HepG2 (cell line): ENCODE data around the gene APRT. TPM values are rescaled to one million over a fixed set of nuclear protein-coding genes. Genes with fewer than 3 reads are reported as not detected.

Experiments used
- ARHGAP35 ChIP-seq: sonication (generic); formaldehyde crosslinking; IDR thresholded peaks from 2 replicates; pipeline ENCODE4 v1.9.0; 2022; ENCODE audit warnings: mild to moderate bottlenecking, inconsistent platforms, moderate library complexity, missing genetic modification reagents, borderline replicate concordance
- ARID2 ChIP-seq: sonication (generic); formaldehyde crosslinking; IDR thresholded peaks from 2 replicates; pipeline ENCODE4 v1.8.1; 2022; ENCODE audit warnings: mild to moderate bottlenecking, missing genetic modification reagents, borderline replicate concordance
- ATF7-NPFF ChIP-seq: sonication (generic); formaldehyde crosslinking; IDR thresholded peaks from 2 replicates; pipeline ENCODE4 v1.8.1; 2023; ENCODE audit warnings: mild to moderate bottlenecking, low read depth, missing genetic modification reagents, moderate library complexity
- BHLHE40 ChIP-seq: IDR thresholded peaks from 2 replicates; pipeline ENCODE4 v1.6.1; 2011; ENCODE audit warnings: low read length, improper control_type of control experiment
- IRF2 ChIP-seq: IDR thresholded peaks from 2 replicates; pipeline ENCODE4 v1.6.1; 2018; ENCODE audit warnings: missing genetic modification reagents, missing compliant biosample characterization
- KDM1A ChIP-seq: IDR thresholded peaks from 2 replicates; pipeline ENCODE4 v1.6.1; 2016; ENCODE audit warnings: missing compliant biosample characterization
- NFKBIZ ChIP-seq: IDR thresholded peaks from 2 replicates; pipeline ENCODE4 v1.6.1; 2018; ENCODE audit warnings: missing genetic modification reagents, missing compliant biosample characterization
- POLR2AphosphoS2 ChIP-seq: IDR thresholded peaks from 2 replicates; pipeline ENCODE4 v1.6.1; 2011; ENCODE audit warnings: low read depth, low read length, improper control_type of control experiment
- PPARG ChIP-seq: conservative IDR thresholded peaks from 2 replicates; pipeline ENCODE4 v1.6.1; 2016; ENCODE audit warnings: missing biosample characterization, missing genetic modification reagents
- SP140L ChIP-seq: sonication (generic); formaldehyde crosslinking; IDR thresholded peaks from 2 replicates; pipeline ENCODE4 v1.4.0; 2020; ENCODE audit warnings: missing genetic modification reagents, borderline replicate concordance
- ZNF430 ChIP-seq: sonication (generic); formaldehyde crosslinking; IDR thresholded peaks from 2 replicates; pipeline ENCODE4 v1.9.0; 2021; ENCODE audit warnings: mild to moderate bottlenecking, missing genetic modification reagents
- ZNF446 ChIP-seq: sonication (generic); formaldehyde crosslinking; IDR thresholded peaks from 2 replicates; pipeline ENCODE4 v1.5.0; 2020; ENCODE audit warnings: mild to moderate bottlenecking, missing genetic modification reagents
- ZNF496 ChIP-seq: sonication (generic); formaldehyde crosslinking; IDR thresholded peaks from 2 replicates; pipeline ENCODE4 v1.8.1; 2023; ENCODE audit warnings: mild to moderate bottlenecking, moderate library complexity, missing genetic modification reagents; ENCODE audit not compliant: insufficient replicate concordance
- ZNF891 ChIP-seq: sonication (generic); formaldehyde crosslinking; IDR thresholded peaks from 2 replicates; pipeline ENCODE4 v1.5.0; 2020; ENCODE audit warnings: mild to moderate bottlenecking, missing genetic modification reagents
- ZSCAN30 ChIP-seq: sonication (generic); formaldehyde crosslinking; IDR thresholded peaks from 2 replicates; pipeline ENCODE4 v1.5.0; 2020; ENCODE audit warnings: mild to moderate bottlenecking, missing genetic modification reagents
- polyA plus RNA-seq, 8 experiments: library from polyadenylated mRNA; depleted of rRNA in 3 of 8; stranded (reverse) in 7 of 8; unstranded in 1 of 8; fragments of >200 nt; fragmentation: Illumina TruSeq in 4 of 8; extraction: Trizol in 4 of 8; gene quantifications; 2 replicates each; pipeline versions ENCODE4 v1.2.1 to v1.2.3, GENCODE V29; 2011 to 2016; ENCODE audit warnings: low read depth in 4 of 8, missing spikeins in 1 of 8, mixed read lengths in 1 of 8; ENCODE audit not compliant: insufficient read depth in 1 of 8
- total RNA-seq, 5 experiments: library from RNA; depleted of rRNA; stranded (reverse); fragments of >200 nt; fragmentation: Illumina TruSeq; extraction: Trizol; gene quantifications; 2 replicates each; pipeline ENCODE4 v1.2.3, GENCODE V29; 2016; ENCODE audit warnings: low read depth in 1 of 5
- TF ChIP-seq, protein P1 (sequence below): sonication (generic); formaldehyde crosslinking; IDR thresholded peaks from 2 replicates; pipeline ENCODE4 v1.8.0; 2022; ENCODE audit warnings: mild to moderate bottlenecking, missing genetic modification reagents
- TF ChIP-seq, protein P2 (sequence below): sonication (generic); formaldehyde crosslinking; IDR thresholded peaks from 2 replicates; pipeline ENCODE4 v1.8.0; 2022; ENCODE audit warnings: missing genetic modification reagents, mild to moderate bottlenecking, borderline replicate concordance
- TF ChIP-seq, protein P3 (sequence below): sonication (generic); formaldehyde crosslinking; IDR thresholded peaks from 2 replicates; pipeline ENCODE4 v1.5.0; 2020; ENCODE audit warnings: missing genetic modification reagents, mild to moderate bottlenecking, borderline replicate concordance
- TF ChIP-seq, protein P4 (sequence below): sonication (generic); formaldehyde crosslinking; IDR thresholded peaks from 2 replicates; pipeline ENCODE4 v1.5.0; 2020; ENCODE audit warnings: missing genetic modification reagents
- TF ChIP-seq, protein P5 (sequence below), 2 experiments: sonication (generic) in 1 of 2; formaldehyde crosslinking in 1 of 2; IDR thresholded peaks; 2 replicates each; pipeline versions ENCODE4 v1.4.0 to v1.6.1; 2016 to 2020; ENCODE audit warnings: borderline replicate concordance in 1 of 2, low read depth in 1 of 2, mild to moderate bottlenecking in 1 of 2, missing genetic modification reagents in 1 of 2

Gene APRT
- total and polyA plus RNA-seq, 2 of the 13 experiments (the other 11 are each of a cell fraction or from before 2014, with no cell fraction given): 155 to 242 TPM

DNA sequence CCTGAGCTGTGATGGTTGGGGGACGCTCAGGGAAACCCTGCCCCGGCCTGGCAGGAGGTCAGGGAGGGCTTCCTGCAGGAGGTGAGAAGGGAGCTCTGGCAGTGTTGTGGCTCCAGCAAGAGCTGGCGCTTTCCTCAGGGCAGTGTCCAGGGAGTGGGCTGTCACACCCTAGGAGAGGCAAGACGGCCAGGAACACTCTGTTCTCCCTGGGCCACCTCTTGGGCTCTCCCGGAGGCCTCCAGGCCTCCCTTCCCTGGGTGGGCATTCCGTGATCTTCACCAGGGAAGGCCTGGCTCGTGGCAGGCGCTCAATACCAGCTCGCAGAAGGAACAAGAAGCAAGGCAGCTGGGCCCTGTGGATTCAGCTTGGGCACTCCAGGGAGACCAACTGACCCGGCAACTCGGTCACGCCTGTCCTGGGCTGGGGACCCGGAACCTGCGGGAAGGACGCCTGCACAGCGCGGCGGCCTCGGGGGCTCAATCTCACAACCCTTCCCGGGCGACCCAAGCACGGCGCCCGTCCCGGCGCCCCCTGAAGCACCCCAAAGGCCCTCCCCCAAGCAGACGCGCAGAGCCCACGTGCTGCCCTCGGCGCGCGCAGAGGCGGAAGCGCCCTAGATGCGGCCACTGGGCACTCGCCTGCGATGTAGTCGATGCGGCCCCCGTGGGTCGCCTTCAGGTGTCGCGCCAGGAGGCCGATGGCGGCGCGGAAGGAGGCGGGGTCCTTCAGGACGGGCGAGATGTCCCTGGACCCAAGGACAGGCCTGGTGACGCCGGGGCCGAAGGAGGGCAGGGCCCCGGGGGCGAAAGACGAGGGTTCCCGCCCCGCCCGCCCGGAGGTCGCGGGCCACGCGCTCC is 588 bp downstream of the APRT start (continued):
- TF ChIP-seq ATF7-NPFF (CRISPR knock-in tag) (peak; percentile 91; the same call in 1 of the 2 replicates), ZNF496 (CRISPR knock-in tag) (no peak), ZSCAN30 (peak; percentile 96), IRF2 (CRISPR knock-in tag) (peak; percentile 43; the same call in 1 of the 2 replicates), NFKBIZ (CRISPR knock-in tag) (peak; percentile 61; the same call in 1 of the 2 replicates), ZNF430 (no peak), BHLHE40 (no peak; the same call in 1 of the 2 replicates), ZNF446 (CRISPR knock-in tag) (no peak; the same call in 1 of the 2 replicates), PPARG (CRISPR knock-in tag) (peak; percentile 76; the same call in 1 of the 2 replicates), ZNF891 (CRISPR knock-in tag) (no peak; the same call in 1 of the 2 replicates), ARHGAP35 (CRISPR knock-in tag) (peak; percentile 90; the same call in 1 of the 2 replicates), POLR2AphosphoS2 (no peak), KDM1A (CRISPR knock-in tag) (no peak), ARID2 (CRISPR knock-in tag) (no peak), SP140L (CRISPR knock-in tag) (no peak; the same call in 1 of the 2 replicates)
- TF ChIP-seq, protein P1, sequence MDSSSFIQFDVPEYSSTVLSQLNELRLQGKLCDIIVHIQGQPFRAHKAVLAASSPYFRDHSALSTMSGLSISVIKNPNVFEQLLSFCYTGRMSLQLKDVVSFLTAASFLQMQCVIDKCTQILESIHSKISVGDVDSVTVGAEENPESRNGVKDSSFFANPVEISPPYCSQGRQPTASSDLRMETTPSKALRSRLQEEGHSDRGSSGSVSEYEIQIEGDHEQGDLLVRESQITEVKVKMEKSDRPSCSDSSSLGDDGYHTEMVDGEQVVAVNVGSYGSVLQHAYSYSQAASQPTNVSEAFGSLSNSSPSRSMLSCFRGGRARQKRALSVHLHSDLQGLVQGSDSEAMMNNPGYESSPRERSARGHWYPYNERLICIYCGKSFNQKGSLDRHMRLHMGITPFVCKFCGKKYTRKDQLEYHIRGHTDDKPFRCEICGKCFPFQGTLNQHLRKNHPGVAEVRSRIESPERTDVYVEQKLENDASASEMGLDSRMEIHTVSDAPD (CRISPR knock-in tag): no peak
- TF ChIP-seq, protein P2, sequence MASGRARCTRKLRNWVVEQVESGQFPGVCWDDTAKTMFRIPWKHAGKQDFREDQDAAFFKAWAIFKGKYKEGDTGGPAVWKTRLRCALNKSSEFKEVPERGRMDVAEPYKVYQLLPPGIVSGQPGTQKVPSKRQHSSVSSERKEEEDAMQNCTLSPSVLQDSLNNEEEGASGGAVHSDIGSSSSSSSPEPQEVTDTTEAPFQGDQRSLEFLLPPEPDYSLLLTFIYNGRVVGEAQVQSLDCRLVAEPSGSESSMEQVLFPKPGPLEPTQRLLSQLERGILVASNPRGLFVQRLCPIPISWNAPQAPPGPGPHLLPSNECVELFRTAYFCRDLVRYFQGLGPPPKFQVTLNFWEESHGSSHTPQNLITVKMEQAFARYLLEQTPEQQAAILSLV (CRISPR knock-in tag): peak; percentile 81; the same call in 1 of the 2 replicates
- TF ChIP-seq, protein P3, sequence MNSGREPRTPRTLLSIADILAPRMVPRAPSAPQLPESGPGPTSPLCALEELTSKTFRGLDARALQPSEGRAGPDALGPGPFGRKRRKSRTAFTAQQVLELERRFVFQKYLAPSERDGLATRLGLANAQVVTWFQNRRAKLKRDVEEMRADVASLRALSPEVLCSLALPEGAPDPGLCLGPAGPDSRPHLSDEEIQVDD: peak; percentile 56; the same call in 1 of the 2 replicates
- TF ChIP-seq, protein P4, sequence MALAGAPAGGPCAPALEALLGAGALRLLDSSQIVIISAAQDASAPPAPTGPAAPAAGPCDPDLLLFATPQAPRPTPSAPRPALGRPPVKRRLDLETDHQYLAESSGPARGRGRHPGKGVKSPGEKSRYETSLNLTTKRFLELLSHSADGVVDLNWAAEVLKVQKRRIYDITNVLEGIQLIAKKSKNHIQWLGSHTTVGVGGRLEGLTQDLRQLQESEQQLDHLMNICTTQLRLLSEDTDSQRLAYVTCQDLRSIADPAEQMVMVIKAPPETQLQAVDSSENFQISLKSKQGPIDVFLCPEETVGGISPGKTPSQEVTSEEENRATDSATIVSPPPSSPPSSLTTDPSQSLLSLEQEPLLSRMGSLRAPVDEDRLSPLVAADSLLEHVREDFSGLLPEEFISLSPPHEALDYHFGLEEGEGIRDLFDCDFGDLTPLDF (CRISPR knock-in tag): peak; percentile 67; the same call in 1 of the 2 replicates
- TF ChIP-seq, protein P5, sequence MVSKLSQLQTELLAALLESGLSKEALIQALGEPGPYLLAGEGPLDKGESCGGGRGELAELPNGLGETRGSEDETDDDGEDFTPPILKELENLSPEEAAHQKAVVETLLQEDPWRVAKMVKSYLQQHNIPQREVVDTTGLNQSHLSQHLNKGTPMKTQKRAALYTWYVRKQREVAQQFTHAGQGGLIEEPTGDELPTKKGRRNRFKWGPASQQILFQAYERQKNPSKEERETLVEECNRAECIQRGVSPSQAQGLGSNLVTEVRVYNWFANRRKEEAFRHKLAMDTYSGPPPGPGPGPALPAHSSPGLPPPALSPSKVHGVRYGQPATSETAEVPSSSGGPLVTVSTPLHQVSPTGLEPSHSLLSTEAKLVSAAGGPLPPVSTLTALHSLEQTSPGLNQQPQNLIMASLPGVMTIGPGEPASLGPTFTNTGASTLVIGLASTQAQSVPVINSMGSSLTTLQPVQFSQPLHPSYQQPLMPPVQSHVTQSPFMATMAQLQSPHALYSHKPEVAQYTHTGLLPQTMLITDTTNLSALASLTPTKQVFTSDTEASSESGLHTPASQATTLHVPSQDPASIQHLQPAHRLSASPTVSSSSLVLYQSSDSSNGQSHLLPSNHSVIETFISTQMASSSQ (IDR thresholded peaks at IDR 0.05; ENCODE audit: low read depth): no peak
- TF ChIP-seq, protein P5 (CRISPR knock-in tag; IDR thresholded peaks at IDR 0.05; ENCODE audit: borderline replicate concordance): peak; percentile 52; the same call in 1 of the 2 replicates
